Measurements from ENCODE around the gene MRPS24. TPM values are rescaled to one million over a fixed set of nuclear protein-coding genes. Genes with fewer than 3 reads are reported as not detected.
"Not testable (repeated sequence)": the region's sequence is repeated elsewhere in the genome, so short reads cannot be mapped to it uniquely, and the experiment has no call there.

MRPS24 gene
- total RNA-seq, 1 donor from 2014 or later: 225 TPM

DNA sequence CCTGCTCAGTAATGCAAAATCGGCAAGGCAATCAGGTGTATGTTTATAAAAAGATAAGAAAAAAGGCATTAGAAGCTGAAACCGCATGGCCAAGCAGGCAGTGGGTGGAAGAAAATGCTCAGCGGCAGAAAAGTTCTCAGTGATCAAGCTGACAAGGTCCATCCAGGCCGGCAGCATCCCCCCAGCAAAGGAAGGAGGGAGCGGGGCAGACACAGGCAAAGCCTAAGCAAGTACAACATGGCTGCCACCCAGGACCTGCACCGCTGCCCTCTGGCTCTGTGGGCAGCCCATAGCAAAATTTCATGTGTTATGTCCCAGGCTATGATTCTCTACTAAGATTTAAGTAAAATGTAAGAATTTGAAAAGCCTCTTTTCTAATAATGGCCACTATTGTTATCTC is 45.4 kb downstream of the MRPS24 start:
- TF ChIP-seq CTCF (conservative IDR thresholded peaks at IDR 0.05; ENCODE audit: low read depth, low read length): no peak
- H3K4me3 ChIP-seq (ENCODE audit: low read depth, low read length): no peak overlapping the region
- DNase-seq (ENCODE audit: low read depth): no peak

DNA sequence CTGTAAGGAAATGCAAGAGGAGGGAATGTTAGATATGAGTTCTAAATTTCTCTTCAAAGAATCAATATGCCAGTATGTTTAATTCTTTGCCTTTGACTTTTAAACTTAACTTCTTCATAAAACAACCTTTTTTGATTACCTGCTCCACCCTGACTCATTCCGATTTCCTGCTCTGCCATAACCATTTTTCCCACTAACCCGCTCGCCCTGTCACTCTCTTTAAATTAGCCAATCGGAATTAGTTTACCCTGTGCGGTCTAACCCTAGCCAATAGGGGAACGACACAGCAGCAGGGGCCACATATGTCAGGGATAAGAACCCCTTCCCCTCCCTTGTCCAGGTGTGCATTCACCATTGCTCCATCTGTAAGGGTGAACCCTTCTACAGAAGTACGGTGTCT is 45.9 kb downstream of the MRPS24 start:
- not testable (repeated sequence) for H3K4me3 ChIP-seq (ENCODE audit: low read depth, low read length); DNase-seq (ENCODE audit: low read depth)

Other genes starting within 250 kb of the MRPS24 start
- 54.0 and 74.7 TPM in 2 replicates for gene COA1, start 140.0 kb downstream of the MRPS24 start, total RNA-seq
- gene BLVRA, start 110.8 kb downstream of the MRPS24 start, total RNA-seq: 84.5 and 86.8 TPM in 2 replicates
- gene URGCP, start 37.1 kb upstream of the MRPS24 start, total RNA-seq: 17.6 and 17.7 TPM in 2 replicates
- gene UBE2D4, start 56.9 kb upstream of the MRPS24 start, total RNA-seq: 22.5 and 26.7 TPM in 2 replicates
- gene SPDYE1, start 128.4 kb upstream of the MRPS24 start, total RNA-seq: not detected in 2 replicates
- gene DBNL, start 175.2 kb upstream of the MRPS24 start, total RNA-seq: 97.7 and 151 TPM in 2 replicates
- not detected in 2 replicates for gene PGAM2, start 196.1 kb upstream of the MRPS24 start, total RNA-seq
- gene POLM, start 213.0 kb upstream of the MRPS24 start, total RNA-seq: 8.0 and 19.1 TPM in 2 replicates
- 37.3 and 78.4 TPM in 2 replicates for gene AEBP1, start 234.8 kb upstream of the MRPS24 start, total RNA-seq

Data from epithelial cell of proximal tubule (primary cell).